ENCODE data around the gene PHACTR1.

- no peak for TF ChIP-seq SP1 (IDR thresholded peaks at IDR 0.05)
- TF ChIP-seq BHLHE40 (IDR thresholded peaks at IDR 0.05; ENCODE audit: borderline replicate concordance) = no peak
- TF ChIP-seq ARNT (IDR thresholded peaks at IDR 0.05) = no peak
Observed at GRCh38 chr6:13098793-13099570, 382.4 kb downstream of the PHACTR1 start.
